Midbrain (tissue), 1 donor: Measurements from ENCODE around the gene MXRA8.

ENCODE experiments used
- DNase-seq: peaks from one replicate; lab custom pipeline; 2025; lab: John Stamatoyannopoulos, UW

Gene MXRA8

DNA sequence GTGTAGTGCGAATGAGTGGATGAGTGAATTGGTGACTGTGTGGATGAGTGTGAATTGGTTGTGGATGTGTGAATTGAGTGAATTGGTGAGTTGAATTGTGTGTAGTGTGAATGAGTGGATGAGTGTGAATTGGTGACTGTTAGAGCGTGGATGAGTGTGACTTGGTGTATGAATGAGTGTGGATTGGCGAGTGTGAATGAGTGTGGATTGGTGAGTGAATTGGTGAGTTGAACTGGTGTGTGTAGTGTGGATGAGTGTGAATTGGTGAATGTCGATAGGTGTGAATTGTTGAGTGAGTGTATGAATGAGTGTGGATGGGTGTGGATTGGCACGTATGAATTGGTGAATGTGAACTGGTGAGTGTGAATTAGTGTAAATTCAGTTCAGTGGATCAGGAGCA lies 9.0 kb upstream of the MXRA8 start:
- no peak for DNase-seq

DNA sequence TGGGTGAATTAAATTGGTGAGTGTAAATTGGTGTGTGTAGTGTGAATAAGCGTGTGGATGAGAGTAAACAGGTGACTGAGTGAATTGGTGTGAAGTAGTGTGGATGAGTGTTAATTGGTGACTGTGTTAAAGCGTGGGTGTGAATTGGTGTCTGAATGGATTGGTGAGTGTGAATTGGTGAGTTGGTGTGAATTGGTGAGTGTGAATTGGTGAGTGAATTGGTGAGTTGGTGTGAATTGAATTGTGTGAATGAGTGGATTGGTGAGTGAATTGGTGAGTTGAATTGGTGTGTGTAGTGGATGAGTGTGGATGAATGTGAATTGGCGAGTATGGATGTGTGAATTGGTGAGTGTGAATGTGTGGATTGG lies 8.3 kb upstream of the MXRA8 start:
- DNase-seq: no peak

DNA sequence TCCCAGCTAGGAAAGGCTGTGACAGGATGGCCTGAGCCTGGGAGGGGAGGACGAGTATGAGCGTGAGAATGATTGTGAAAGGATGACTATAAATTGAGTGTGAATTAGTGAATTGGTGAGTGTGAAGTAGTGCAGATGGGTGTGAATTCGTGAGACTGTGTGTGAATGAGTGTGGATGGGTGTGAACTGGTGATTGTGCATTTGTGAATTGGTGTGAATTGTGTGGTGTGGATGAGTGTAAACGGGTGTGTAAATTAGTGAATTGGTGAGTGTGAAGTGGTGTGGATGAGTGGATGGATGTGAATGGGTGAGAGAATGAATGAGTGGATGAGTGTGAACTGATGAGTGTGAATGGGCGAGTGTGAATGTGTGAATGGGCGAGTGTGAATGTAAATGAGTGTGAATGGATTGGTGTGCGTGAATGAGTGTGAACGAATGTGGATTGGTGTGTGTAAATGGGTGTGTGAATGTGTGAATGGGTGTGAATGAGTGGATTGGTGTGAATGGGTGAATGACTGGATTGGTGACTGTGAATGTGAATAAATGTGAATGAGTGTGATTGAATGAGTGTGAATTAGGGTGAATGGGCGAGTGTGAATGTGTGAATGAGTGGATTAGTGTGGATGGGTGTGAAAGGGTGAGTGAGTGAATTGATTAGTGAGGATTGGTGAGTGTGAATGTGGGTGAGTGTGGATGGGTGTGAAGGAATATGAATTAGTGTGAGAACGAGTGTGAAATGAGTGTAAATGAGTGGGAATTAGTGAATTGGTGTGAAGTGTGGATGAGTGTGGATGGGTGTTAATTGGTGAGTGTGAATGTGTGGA lies 7.7 kb upstream of the MXRA8 start:
- no peak for DNase-seq

DNA sequence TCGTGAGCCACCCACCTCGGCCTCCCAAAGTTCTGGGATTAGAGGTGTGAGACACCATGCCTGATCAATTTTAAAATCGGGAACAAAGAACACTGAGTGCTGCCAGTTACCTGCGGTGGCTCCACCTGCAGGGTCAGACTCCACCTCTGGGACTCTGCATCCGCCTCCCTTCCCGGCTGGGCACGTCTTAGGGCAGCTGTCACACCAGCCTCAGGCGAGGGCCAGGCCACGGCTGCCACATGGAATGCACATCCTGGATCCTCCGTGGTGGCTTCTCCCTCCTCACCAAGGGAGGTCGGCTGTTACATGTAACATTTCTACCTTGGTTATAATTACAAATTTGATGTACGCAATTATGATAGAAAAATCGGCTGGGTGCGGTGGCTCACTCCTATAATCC lies 5.9 kb upstream of the MXRA8 start:
- DNase-seq: no peak

DNA sequence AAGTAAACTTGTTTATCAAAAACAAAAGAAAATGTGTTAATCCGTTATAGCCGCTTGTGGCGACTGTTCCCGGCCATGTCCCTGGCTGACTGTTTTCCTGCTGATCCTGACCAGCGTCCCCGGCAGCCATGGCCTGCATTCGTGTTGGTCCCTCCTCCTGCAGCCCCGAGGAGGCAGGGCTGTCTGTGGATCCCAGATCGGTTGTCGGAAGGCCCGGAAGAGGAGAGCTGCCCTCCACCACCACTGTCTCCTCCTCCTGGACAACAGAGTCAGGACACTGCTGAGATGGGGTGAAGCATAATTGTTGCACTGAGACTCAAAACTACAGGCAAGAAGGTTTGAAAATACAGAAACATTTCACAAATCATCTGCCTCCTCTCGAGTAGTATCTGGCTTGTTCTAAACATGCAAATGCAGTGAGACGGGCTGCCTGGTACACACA lies 3.6 kb upstream of the MXRA8 start:
- no peak for DNase-seq

DNA sequence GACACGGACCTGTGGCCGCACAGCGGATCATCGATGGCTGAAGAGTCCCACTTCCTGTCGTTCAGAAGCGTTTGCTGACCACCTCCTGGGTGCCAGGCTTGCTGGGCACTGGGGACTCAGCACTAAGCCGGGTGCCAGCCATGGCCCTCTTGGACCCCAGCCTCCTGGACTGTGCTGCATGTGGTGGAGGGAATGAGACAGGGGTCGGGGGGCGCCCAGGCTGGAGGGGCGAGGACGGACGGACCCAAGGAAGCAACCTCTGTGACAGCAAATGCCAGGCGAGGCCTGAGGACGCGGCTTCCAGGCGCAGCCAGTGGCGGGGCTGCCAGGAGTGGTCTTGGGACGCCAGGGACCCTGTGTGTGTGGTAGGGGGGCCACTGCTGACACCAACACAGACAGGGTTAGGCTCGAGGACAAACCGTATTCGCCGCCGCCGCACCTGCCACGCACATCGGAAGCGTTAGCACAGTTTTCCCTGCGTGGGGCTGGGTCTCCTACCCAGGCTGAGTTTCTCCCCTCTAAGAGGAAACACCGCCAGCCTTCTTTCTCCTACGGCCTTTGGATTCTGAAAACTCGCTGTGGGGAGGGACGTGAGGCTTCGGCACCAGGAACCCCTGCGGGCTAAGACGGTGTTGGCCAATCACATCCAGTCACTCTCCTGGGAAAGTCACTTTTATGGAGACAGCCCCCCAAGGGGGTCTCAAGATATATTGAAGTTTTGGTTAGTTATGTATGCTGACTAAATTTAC lies 3.1 kb upstream of the MXRA8 start:
- DNase-seq: no peak

DNA sequence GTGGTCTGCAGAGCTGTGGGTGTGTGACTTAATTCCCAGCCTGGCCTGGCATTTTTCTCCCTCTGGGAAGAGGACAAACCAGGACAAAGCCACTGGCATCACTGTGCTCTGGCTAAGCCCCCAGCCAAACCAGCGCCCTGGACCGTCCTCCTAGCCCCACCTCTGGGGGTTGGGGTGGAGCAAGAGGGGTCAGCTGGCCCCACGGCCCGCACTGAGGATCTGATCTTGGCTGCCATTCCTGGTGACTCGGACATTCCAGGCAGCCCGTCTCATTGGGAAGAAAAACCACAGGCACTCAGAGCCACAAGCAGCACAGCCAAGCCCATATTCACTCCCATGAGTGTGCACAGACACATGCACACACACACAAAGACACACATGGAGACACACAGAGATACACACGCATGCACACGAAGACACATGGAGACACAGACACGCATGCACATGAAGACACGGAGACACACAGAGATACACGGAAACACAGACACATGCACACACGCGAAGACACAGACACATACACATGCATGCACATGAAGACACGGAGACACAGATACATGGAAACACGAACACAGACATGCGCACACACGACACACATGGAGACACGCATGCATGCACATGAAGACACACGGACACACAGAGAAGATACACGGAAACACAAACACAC lies 2.3 kb upstream of the MXRA8 start:
- DNase-seq: no peak

DNA sequence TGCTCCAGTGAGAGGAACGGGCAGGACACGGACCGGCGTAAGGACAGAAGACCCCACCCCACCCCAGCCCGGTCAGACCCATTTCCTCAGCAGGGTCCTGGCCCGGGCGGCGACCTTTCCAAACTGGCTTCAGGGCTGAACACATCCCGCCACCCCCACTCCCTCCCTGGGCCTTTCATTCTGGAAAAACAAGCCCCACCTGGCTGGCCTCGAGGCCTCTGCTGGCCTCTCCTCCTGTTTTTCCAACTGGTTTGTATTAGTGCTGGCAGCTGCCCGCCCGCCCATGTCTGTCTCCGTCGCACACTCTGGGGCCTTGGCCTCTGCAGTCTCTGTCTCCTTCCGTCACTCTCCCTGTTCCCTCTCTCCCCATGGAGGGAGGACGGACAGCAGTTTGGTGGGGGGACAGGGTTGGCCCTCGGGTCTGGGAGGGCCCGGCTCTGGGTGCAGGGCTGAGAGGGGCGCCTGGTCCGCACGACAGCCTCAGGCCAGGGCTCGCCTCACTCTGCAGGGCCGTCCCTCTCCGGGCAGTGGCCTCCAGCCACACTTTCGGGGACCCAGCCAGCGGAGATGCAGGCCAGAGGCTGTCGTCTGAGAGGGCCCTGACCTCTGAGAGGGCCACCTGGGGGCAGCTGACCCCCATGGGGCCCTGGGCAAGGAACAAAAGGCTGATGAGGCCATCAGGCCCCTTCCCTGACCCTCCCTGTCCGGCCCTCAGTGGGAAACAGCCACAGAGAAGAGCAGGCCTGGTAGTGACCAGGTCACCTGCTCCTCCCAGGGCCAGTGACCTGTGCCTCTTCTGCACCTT lies 1.5 kb upstream of the MXRA8 start:
- no peak for DNase-seq

DNA sequence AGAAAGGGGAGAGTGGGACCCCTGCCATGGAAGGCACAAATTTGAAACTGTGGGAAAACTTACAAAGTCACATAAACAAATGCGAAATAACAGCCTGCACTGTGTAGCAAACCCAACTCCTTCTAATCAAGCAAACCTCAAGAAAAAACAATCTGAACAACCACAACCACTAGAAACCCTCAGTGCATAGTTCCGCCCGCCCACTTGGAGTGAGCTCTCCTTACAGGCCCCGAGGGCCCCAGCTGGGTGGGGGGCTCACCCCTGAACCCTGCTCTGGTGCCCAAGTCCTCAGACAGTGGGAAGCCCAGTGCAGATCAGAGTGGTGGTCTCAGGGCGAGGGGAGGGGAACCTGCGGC lies 931 bp upstream of the MXRA8 start:
- DNase-seq: no peak

DNA sequence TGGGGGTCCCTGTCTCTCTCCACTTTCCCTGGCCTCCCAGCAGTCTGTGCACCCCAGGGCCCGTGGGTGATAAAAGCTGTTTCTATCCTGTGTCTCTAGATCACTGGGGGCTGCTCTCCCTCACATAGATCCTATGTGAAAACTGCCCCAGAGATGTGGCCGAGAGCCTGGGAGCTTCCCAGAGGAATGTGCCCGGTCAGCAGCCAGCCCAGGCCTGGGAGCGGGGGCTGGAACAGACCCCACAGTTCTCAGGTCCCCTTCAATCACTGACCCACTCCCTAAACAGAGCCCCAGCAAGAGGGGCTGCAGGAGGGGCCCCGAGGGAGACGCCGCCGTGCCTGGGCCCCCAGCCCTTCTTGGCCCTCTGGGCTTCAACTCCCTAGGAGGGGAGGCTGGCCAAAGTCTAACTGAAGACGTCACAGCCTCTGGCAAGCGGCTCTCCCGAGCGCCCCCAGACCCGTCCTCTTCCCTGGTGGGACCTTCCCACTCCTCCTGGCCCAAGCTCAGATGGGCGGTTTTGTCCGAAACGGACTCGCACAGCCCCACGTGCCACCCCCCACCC lies 403 bp downstream of the MXRA8 start:
- no peak for DNase-seq

DNA sequence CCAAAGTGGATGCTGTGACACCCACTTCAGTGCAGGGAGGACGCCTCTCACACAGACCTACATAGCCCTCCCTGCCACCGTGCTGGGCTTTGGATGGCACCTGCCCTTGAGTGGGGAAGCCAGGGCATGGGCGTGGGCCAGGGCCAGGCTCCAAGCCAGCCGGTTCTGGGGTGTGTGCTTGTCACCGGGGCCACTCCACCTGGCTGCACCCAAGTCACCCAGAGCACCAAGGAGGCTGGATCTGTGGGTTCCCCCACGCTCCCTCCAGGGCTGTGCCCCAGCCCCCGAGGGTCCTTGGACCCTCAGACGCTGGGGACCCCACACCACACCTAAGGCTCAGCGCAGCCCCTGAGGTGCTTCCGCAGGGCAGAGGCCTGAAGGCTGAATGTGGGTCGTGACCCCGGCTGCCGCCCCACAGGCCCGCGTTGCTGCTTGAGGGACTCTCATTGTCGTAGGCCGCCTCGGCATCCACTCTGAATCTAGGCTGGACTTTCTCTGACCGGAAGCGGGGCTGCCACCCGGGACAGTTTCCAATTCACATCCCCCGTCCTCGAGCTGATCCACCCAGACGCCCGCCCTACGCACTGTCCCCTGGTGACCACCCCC lies 1.5 kb downstream of the MXRA8 start:
- DNase-seq: no peak

DNA sequence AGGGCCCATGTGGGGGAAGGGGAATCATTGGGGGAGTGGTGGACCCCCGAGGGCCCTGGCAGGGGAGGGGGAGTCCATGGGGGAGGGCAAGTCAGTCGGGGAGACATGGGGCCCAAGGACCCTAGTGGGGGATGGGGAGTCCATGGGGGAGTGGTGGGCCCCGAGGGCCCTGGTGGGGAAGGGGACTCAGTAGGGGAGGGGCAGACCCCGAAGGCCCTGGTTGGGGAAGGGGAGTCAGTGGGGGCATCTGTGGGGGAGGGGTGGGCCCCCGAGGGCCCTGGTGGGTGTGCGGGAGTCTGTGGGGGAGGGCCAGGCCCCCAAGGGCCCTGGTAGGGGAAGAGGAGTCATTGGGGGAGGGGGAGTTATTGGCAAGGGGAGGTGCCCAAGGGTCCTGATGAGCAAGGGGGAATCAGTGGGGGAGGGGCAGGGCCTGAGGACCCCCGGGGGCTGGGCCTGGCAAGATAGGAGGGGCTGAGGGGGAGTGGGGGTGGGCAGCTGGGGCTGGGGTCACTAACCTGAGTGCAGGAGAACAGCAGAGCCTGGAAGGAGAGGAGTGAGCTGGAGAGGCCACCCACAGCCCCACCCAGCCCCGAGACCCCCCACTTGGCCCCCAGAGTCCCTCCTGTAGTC lies 2.1 kb downstream of the MXRA8 start:
- no peak for DNase-seq

DNA sequence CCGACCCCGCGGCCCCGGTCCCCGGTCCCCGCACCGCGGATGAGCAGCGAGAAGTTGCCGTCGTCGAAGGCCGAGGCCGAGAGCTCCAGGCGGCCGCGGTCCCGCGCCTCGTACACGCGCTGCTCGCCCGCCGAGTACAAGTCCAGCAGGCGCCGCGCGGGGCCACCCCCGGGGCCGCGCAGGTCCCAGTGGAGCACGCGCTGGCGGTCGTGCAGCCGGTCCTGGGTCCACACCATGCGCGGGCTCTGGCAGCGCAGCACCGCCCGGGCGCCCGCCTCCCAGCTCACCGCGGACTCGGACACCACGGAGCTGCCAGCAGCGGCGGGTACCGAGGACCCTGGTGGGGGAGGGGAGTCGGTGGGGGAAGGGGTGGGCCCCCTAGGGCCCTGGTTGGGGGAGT lies 2.9 kb downstream of the MXRA8 start:
- DNase-seq: no peak

DNA sequence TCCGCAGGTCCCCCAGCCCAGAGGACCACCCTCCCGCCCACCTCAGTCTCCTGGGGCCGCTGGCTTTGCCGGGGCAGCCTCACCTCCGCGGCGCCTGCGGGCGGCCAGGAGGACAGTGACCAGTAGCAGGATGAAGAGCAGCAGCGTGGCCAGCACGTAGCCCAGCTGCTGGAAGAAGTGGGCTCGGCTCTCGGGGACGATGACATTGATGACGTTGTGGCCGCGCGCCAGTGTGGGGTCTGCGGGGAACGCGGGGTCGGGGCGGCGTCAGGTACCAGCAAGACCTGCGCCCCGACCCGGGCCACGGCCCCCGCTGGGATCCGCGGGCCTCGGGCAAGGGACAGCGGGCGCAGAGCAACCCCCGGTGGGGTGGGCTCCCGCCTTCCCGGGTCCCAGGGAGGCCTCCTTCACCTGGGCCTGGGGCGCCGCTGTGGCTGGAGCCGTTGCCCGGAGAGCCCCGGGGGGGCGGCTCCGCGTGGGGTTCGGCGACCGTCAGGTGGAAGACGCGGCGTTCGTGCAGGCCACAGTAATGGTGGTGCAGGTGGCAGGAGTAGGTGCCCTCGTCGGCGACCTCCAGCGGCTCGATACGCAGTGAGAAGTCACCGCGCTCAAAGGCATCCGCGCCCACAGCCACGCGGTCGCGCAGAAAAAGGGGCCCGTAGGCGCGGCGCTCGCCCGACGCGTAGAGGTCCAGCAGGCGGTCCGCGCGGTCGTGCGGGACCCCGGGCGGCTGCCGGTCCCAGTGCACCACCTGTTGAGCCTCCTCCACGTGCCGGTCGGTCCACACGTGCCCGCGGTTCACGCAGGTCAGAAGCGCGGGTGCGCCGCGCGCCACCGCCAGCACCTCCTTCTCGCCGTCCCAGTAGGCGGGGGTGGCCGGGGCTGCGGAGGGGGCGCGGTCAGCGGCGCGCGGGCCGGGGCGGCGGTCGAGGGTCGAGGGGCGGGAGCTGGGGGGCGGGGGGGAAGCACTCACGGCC lies 3.8 kb downstream of the MXRA8 start:
- no peak for DNase-seq

DNA sequence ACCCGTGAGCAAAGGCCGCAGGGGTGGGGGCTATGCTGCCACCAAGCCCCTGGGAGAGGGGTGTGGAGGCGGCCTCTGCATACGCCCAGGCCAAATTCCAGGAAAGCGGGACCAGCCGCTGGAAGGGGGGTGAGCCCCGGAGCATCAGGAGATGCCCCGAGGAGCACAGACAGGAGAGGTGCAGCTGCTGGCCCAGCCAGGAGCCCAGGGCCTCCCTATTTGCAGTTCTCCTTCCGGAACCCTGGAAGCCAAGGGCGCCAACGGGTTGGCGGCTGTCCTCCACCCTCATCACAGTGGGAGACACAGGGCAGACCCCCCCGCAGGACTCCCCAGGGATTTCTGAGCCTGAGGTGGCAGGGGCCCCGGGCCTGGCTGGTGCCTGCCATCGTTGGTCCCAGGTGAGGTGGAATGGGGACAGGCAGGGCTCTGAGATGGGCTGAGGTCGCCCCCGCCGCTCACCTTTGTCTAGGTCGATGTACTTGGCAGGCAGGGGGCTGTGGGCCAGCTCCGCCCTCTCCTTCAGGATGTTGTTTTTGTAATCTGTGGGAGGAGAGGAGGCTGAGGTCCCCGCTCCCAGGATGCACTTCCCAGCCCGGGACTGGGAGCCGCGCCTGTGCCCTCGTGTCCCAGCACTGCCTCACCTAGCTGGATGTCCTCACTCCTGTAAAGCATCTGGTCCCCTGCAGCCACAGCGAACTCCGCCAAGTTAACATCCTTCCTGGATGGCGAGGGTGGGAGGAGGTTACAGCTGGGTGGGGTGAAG lies 4.8 kb downstream of the MXRA8 start:
- DNase-seq: no peak

DNA sequence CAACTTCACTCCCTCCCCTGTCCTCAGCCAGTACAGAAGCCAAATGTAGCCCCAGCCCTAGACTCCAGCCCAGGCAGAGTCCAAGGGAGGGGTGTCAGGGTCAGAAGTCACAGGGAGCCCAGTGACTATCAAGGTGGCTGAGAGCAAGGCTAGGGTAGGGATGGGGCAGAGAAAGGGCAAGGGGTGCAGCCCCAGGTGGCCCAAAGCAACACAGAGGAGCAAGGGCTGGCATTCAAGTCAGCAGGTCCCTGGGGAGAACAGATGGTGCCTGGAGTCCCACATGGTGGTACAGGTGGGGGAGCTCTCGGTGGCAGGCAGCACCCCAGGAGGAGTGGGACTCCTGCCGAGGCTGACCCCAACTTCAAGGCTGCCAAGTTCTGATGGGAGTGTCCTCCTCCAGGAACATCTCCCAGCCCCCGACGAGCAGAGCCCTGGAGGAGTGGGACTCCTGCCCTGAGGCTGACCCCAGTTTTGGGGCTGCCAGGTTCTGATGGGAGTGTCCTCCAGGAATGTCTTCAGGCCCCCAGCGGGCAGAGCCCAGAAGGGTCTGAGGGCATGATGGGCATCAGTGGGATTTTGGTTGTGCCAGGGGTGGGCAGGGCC lies 5.5 kb downstream of the MXRA8 start:
- no peak for DNase-seq

DNA sequence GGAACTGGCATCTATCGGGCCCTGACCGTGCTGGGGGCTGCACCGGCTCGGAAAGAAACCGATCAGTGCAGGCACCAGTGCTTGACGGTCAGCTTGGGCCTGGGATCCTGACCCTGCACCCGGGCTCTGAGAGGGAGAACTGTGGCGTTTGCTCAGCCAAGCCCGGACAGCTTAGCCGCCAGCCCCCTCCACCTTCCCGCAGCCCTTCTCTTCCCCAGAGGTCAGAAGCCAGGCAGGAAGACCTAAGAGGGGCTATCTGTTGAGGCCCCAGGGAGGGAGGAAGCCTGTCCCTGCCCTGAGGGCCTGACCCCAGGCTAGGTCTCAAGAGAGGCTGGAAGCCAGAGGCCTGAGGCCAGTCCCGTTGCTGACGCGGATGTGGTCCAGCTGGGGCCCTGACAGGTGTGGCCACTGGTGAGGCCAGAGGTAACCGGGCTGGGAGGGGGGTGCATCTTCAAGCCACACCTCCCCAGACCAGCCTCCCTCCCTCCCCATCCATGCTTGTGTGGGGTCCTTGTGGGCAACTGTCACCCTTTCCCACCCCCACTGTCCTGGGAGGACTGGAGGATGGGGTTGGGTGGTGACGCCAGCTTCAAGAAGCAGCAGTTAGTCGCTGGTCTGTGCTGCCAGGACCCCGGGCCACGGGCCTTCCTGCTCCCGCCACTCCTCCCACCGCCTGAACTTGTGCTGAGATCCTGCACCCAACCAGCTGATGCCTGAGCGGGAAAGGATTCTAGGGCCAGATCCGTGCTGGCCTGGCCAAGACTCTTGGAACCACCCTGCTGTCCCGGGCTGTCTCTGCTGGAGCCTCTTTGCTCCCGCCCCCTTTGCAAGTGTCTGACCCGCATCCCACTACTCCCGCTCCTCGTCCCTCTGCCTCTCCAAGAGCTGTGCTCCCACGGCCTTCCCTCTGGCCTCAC lies 6.6 kb downstream of the MXRA8 start:
- DNase-seq: no peak
